HEK293T (cell line): ENCODE measurements around the gene OR1B1.
"Not testable (repeated sequence)": the region's sequence is repeated elsewhere in the genome, so short reads cannot be mapped to it uniquely, and the experiment has no call there.

Source experiments
- CTCF ChIA-PET: fragments of 350-600 bp; formaldehyde crosslinking; extraction: SDS; loops from one replicate; lab custom pipeline; 2021; ENCODE audit warnings: antibody characterized with exemption, inconsistent platforms; lab: Yijun Ruan, JAX
- POLR2A ChIA-PET: fragments of 350-600 bp; formaldehyde crosslinking; extraction: SDS; loops from one replicate; lab custom pipeline; 2020; ENCODE audit warnings: antibody characterized with exemption, inconsistent platforms; lab: Yijun Ruan, JAX
- DNase-seq: peaks from one replicate; pipeline ENCODE4 v3.0.0; 2012; ENCODE audit warnings: mixed read lengths; ENCODE audit errors: extremely low spot score
- ARNT ChIP-seq: fragments of 450-650 bp; IDR thresholded peaks from 2 replicates; pipeline ENCODE4 v1.6.1; 2017; ENCODE audit warnings: mild to moderate bottlenecking
- BHLHE40 ChIP-seq: fragments of 450-650 bp; IDR thresholded peaks from 2 replicates; pipeline ENCODE4 v1.6.1; 2016; ENCODE audit warnings: mild to moderate bottlenecking, moderate library complexity, borderline replicate concordance
- CTBP1 ChIP-seq: fragments of 450-650 bp; IDR thresholded peaks from 2 replicates; pipeline ENCODE4 v1.6.1; 2016; ENCODE audit warnings: borderline replicate concordance
- ELF4 ChIP-seq: fragments of 450-650 bp; IDR thresholded peaks from 2 replicates; pipeline ENCODE4 v1.6.1; 2017; ENCODE audit warnings: antibody characterized with exemption
- FOXA1 ChIP-seq: fragments of 450-650 bp; IDR thresholded peaks from 2 replicates; pipeline ENCODE4 v1.6.1; 2016; ENCODE audit warnings: mild to moderate bottlenecking
- FOXK2 ChIP-seq: fragments of 450-650 bp; IDR thresholded peaks from 2 replicates; pipeline ENCODE4 v1.6.1; 2016; ENCODE audit warnings: mild to moderate bottlenecking
- FOXM1 ChIP-seq: fragments of 450-650 bp; IDR thresholded peaks from 2 replicates; pipeline ENCODE4 v1.6.1; 2017; ENCODE audit warnings: mild to moderate bottlenecking, borderline replicate concordance
- HDGF ChIP-seq: fragments of 450-650 bp; IDR thresholded peaks from 2 replicates; pipeline ENCODE4 v1.6.1; 2017; ENCODE audit warnings: antibody characterized with exemption, borderline replicate concordance
- L3MBTL2 ChIP-seq: fragments of 450-650 bp; conservative IDR thresholded peaks from 2 replicates; pipeline ENCODE4 v1.6.1; 2016; ENCODE audit warnings: mild to moderate bottlenecking
- LEF1 ChIP-seq: fragments of 450-650 bp; IDR thresholded peaks from 2 replicates; pipeline ENCODE4 v1.6.1; 2017; ENCODE audit warnings: mild to moderate bottlenecking, borderline replicate concordance
- NFRKB ChIP-seq: fragments of 450-650 bp; IDR thresholded peaks from 2 replicates; pipeline ENCODE4 v1.6.1; 2016; ENCODE audit warnings: mild to moderate bottlenecking, moderate library complexity
- SP1 ChIP-seq: fragments of 450-650 bp; IDR thresholded peaks from 2 replicates; pipeline ENCODE4 v1.6.1; 2017
- SUZ12 ChIP-seq: fragments of 450-650 bp; IDR thresholded peaks from 2 replicates; pipeline ENCODE4 v1.6.1; 2016; ENCODE audit warnings: mild to moderate bottlenecking
- TARDBP ChIP-seq: fragments of 450-650 bp; IDR thresholded peaks from 2 replicates; pipeline ENCODE4 v1.6.1; 2016
- ZNF384 ChIP-seq: fragments of 450-650 bp; IDR thresholded peaks from 2 replicates; pipeline ENCODE4 v1.6.1; 2016
- TF ChIP-seq, protein P1 (sequence below): fragments of 450-650 bp; IDR thresholded peaks from 2 replicates; pipeline ENCODE4 v1.6.1; 2016

Gene OR1B1

DNA sequence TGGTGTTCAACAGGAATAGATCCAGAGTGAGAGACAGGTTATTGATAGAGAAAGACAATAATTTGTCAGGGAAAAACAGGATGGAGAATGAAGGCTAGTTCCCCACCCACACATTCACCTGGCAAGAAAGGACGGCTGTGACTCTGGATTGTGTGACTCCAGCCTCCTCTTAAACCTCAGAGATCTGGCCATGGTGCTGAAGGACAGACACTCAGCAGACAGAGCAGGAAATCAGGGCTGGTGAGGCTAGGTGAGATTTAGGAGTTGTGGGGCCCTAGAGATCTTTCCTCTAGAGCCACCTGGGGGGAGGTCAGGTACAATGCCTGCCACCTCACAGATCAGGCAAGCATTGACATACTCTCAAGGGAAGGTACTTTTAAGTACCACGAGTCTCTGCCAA, 15.2 kb downstream of the OR1B1 start:
- TF ChIP-seq ELF4 = no peak
- TF ChIP-seq NFRKB = no peak
- no peak for TF ChIP-seq FOXA1
- TF ChIP-seq CTBP1 = no peak
- TF ChIP-seq TARDBP = no peak
- TF ChIP-seq SUZ12 = no peak
- peak; percentile 12 for DNase-seq
- ChIA-PET POLR2A (no interaction called here), CTCF (no interaction called here)

DNA sequence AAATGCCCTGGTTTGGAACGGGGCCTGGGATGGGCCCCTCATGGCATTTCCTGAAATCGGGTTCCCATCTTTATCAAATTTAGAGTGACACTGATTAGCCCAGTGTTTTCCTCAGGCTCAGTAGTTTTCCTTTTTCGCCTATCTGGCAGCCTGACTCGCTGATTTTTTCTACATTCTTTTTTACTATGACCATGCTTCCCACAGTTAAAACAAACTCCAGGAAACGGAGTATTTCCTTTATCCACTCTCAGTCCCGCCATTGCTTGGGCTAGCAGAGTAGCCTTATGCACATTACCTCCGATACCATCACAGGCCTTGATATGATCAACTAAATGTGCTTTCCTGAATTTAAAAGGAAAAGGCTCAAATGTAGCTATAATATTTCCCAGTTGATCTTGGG, 37.4 kb downstream of the OR1B1 start:
- TF ChIP-seq SP1 (no peak), ELF4 (no peak), TARDBP (no peak), FOXM1 (no peak), SUZ12 (no peak), HDGF (no peak), ARNT (no peak), ZNF384 (no peak)
- TF ChIP-seq, protein P1, sequence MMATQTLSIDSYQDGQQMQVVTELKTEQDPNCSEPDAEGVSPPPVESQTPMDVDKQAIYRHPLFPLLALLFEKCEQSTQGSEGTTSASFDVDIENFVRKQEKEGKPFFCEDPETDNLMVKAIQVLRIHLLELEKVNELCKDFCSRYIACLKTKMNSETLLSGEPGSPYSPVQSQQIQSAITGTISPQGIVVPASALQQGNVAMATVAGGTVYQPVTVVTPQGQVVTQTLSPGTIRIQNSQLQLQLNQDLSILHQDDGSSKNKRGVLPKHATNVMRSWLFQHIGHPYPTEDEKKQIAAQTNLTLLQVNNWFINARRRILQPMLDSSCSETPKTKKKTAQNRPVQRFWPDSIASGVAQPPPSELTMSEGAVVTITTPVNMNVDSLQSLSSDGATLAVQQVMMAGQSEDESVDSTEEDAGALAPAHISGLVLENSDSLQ = no peak
- no peak for DNase-seq
- ChIA-PET CTCF (no interaction called here), POLR2A (no interaction called here)

DNA sequence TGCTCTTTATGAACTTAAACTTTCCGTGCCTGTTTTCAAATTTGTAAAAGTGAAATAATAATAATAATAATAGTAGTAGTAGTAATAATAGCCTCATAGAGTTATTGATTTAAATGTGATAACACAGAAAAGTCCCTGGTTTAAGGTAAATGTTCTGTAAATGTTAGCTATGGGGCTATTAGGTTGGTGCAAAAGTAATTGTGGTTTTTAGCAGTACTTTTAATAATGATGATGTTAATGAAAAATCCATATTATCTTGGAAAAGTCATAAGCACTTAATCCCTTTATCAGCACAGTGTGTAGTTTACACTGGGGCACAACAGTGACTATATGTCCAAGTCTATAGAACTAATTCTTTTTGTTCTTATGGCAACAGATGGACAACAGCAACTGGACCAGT, 43.1 kb downstream of the OR1B1 start, which contains the start of gene OR1Q1:
Gene OR1Q1, plus strand, starts transcription at position 377 of the 400 bp plus-strand sequence. Its CDS starts 0 bp downstream, at position 377.
- TF ChIP-seq SP1 = no peak
- TF ChIP-seq ELF4 = peak; percentile 68
- no peak for TF ChIP-seq HDGF
- ChIA-PET POLR2A (no interaction called here), CTCF (no interaction called here)
- no peak for DNase-seq

DNA sequence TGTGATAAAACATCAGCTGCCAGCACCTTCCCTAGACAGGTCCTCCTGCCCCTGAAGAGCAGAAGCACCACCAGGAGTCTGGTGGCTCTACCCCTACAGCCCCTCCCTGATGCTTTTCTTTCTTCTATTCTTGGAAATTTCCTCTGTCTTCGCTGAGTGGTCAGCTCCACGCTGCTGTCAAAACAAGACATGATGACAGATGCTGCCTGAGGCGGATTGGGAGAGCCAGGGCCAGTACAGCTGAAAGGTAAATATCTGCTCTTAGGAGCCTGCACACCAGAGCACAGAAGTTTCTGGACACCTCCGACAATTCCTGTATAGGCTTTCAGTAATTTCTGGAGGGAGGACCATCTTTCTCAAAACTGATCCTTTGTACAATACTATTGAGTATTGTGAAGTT, 47.6 kb downstream of the OR1B1 start:
- ChIA-PET CTCF (no interaction called here), POLR2A (no interaction called here)

DNA sequence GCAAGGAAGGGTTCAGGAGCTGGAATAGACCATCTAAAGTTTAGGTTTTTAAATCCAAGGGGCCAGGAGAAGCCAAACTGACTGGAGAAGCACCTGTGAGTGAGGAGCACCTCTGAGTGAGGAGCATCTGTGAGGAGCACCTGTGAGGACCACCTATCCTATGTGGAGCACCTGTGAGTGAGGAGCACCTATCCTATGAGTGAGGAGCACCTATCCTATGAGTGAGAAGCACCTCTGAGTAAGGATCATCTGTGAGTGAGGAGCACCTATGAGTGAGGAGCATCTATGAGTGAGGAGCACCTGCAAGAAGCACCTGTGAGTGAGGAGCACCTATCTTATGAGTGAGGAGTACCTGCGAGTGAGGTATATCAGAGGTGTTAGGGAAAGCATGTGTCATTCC, 50.8 kb downstream of the OR1B1 start:
- DNase-seq = no peak
- CTCF ChIA-PET = no interaction called here
- TF ChIP-seq ELF4 = no peak
- TF ChIP-seq NFRKB = no peak
- TF ChIP-seq LEF1 = no peak
- TF ChIP-seq FOXK2 = no peak
- no peak for TF ChIP-seq ZNF384
- no peak for TF ChIP-seq CTBP1
- no peak for TF ChIP-seq FOXM1
- no peak for TF ChIP-seq L3MBTL2
- TF ChIP-seq, protein P1 = no peak
- TF ChIP-seq ARNT = no peak
- TF ChIP-seq SUZ12 = no peak
- no peak for TF ChIP-seq TARDBP
- POLR2A ChIA-PET = no interaction called here

More for the DNA sequence above, 47.6 kb downstream of the OR1B1 start:
- TF ChIP-seq TARDBP = no peak
- TF ChIP-seq FOXM1 = no peak
- no peak for TF ChIP-seq NFRKB
- TF ChIP-seq SP1 = no peak
- TF ChIP-seq ZNF384 = no peak
- no peak for TF ChIP-seq FOXA1
- TF ChIP-seq FOXK2 = no peak
- no peak for TF ChIP-seq CTBP1
- no peak for TF ChIP-seq HDGF
- TF ChIP-seq LEF1 = no peak
- TF ChIP-seq L3MBTL2 = no peak
- no peak for TF ChIP-seq ELF4
- TF ChIP-seq SUZ12 = no peak
- no peak for TF ChIP-seq BHLHE40
- no peak for DNase-seq

DNA sequence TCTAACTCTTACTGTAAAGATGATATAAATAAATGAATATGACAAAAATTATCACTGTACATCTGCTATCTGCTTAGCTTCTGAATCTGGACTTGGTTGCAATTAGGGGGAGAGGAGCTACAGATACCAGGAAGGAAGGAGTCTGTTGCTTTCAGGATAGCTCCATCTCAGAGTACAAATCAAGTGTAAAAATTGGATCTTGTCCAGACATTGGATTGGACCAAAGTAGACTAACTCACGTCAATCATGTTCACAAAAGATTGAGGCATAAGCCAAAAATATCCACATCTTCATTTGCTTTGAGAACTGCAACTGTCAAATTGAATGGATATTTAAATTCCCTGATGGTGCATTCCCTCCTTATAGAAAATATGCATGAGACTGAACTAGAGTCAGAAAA, 51.7 kb downstream of the OR1B1 start:
- CTCF ChIA-PET = no interaction called here
- POLR2A ChIA-PET = no interaction called here
- DNase-seq = no peak
- TF ChIP-seq ELF4 (no peak), ZNF384 (no peak), HDGF (no peak), FOXA1 (no peak), TARDBP (no peak), BHLHE40 (no peak), CTBP1 (no peak), ARNT (no peak), FOXK2 (no peak), FOXM1 (no peak), L3MBTL2 (no peak), SUZ12 (no peak), LEF1 (no peak), SP1 (no peak), NFRKB (no peak)
- TF ChIP-seq, protein P1 = no peak

DNA sequence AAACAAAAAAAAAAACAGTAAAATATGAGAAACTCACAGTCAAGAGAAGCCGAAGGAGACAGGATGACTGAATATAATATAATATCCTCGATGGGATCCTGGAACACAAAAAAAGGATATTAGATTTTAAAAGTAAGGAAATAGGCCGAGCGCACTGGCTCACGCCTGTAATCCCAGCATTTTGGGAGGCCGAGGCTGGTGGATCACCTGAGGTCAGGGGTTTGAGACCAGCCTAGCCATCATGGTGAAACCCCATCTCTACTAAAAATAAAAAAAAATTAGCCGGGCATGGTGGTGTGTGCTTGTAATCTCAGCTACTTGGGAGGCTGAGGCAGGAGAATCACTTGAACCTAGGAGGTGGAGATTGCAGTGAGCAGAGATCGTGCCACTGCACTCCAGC, 74.1 kb downstream of the OR1B1 start, which contains the start of gene OR1L8:
Gene OR1L8, minus strand, starts transcription at position 101 of the 400 bp plus-strand sequence. CDS start 14,907 bp downstream, outside the sequence.
- POLR2A ChIA-PET, CTCF ChIA-PET, DNase-seq: not testable (repeated sequence)
